Ishikawa (cell line): ENCODE data around the gene TRAPPC5.

Experiments used
- RAD21 ChIP-seq: IDR thresholded peaks from 2 replicates; pipeline ENCODE4 v1.6.1; 2012; ENCODE audit warnings: low read depth
- TAF1 ChIP-seq: IDR thresholded peaks from 2 replicates; pipeline ENCODE4 v1.6.1; 2012; ENCODE audit warnings: low read depth, mild to moderate bottlenecking
- TEAD4 ChIP-seq: IDR thresholded peaks from 2 replicates; pipeline ENCODE4 v1.6.1; 2012
- TF ChIP-seq, protein P1 (sequence below): IDR thresholded peaks from 2 replicates; pipeline ENCODE4 v1.6.1; 2012; ENCODE audit warnings: low read depth, mild to moderate bottlenecking
- TF ChIP-seq, protein P2 (sequence below): IDR thresholded peaks from 2 replicates; pipeline ENCODE4 v1.6.1; 2012

DNA sequence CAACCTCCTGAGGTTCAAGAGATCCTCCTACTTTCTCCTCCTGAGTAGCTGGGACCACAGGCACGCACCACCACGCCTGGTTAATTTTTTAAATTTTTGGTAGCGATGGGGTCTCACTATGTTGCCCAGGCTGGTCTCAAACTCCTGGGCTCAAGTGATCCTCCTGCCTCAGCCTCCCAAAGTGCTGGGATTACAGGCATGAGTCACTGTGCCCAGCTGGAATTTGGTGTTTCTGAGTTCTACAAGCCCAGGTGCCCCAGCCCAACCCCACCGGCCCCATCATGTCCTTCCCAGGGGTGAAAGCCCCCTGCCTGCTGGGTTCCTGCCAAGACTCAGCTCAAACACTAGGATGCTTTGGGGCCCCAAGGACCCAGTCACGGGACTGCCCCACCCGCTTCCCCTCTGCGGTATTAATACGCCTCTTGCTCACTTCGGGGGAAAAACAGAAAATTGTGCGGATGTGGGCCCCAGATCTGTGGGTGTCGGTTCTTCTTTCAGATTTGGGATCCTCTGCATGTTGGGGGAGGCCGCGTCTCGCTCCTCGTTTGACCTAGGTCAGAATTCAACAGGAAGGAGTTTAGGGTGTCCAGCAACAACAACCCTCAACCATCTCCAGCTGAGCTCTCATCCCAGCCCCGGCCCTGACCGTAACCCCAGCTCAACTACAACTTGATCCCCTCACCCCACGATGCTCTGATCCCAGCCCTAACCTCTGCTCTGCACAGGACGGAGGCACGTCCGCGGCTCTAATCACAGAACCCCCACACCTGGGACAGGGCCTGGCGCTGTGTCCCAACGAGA lies 25.0 kb downstream of the TRAPPC5 start:
- TF ChIP-seq, protein P1, sequence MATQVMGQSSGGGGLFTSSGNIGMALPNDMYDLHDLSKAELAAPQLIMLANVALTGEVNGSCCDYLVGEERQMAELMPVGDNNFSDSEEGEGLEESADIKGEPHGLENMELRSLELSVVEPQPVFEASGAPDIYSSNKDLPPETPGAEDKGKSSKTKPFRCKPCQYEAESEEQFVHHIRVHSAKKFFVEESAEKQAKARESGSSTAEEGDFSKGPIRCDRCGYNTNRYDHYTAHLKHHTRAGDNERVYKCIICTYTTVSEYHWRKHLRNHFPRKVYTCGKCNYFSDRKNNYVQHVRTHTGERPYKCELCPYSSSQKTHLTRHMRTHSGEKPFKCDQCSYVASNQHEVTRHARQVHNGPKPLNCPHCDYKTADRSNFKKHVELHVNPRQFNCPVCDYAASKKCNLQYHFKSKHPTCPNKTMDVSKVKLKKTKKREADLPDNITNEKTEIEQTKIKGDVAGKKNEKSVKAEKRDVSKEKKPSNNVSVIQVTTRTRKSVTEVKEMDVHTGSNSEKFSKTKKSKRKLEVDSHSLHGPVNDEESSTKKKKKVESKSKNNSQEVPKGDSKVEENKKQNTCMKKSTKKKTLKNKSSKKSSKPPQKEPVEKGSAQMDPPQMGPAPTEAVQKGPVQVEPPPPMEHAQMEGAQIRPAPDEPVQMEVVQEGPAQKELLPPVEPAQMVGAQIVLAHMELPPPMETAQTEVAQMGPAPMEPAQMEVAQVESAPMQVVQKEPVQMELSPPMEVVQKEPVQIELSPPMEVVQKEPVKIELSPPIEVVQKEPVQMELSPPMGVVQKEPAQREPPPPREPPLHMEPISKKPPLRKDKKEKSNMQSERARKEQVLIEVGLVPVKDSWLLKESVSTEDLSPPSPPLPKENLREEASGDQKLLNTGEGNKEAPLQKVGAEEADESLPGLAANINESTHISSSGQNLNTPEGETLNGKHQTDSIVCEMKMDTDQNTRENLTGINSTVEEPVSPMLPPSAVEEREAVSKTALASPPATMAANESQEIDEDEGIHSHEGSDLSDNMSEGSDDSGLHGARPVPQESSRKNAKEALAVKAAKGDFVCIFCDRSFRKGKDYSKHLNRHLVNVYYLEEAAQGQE = no peak
- no peak for TF ChIP-seq RAD21
- TF ChIP-seq TAF1 = no peak
- TF ChIP-seq, protein P2, sequence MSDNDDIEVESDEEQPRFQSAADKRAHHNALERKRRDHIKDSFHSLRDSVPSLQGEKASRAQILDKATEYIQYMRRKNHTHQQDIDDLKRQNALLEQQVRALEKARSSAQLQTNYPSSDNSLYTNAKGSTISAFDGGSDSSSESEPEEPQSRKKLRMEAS = no peak
- no peak for TF ChIP-seq TEAD4
